GM19025 (cell line): ENCODE measurements around the gene TSPAN14.

Experiments used
- ATAC-seq: cut with Tn5 transposase; IDR thresholded peaks from one replicate; pipeline ENCODE4 v1.9.1; 2021; ENCODE audit warnings: mild to moderate bottlenecking, low read depth, moderate library complexity; ENCODE audit not compliant: unreplicated experiment

Gene TSPAN14

DNA sequence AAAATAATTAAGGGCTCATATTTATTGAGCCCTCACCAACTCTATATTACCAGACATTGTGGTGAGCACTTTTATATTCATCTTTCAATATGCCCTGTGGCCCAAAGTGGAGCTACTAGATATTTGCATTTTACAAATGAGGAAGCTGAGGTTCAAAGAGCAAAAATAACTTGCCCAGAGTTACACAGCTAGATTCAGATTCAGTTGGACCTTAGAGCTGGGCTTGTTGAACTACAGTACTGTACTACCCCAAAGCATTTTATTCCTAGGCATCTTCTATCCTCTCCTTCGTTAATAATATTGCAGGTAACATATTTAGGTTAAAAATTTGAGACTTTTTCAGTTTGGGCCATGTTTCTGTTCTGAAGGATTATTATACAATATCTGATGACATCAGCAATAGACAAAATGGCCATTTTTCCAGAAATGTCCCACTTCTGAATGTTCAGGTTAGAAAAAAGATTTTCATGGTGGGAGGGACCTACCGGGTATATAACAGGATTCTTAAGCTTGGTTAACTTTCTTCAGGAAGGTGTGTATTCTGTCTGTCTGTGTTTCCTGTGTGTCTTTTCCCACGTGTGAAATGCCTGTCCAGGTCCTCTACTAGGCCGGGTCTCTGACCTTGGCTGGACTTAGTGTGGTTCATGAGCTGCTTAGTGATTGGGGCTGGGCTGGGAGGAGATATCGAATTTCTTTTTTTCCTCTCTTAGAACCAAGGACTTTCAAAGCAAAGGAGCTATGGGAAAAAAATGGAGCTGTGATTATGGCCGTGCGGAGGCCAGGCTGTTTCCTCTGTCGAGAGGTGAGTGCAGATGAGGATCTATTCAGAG lies 32.2 kb upstream of the TSPAN14 start:
- peak; percentile 93 for ATAC-seq

DNA sequence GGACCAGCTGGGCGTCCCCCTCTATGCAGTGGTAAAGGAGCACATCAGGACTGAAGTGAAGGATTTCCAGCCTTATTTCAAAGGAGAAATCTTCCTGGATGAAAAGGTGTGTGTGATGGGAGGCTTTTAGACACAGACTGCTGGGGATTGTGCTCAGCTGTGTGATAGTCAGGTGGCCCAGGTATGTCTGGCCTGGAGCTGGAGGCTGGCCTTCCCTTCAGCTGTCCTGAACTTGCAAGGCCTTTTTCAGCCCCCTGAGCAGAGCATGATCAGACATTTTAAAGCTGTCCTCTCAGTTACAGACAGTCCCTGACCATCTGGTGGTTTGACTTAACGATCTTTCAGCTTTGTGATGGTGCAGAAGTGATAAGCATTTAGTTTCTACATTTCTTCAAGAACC lies 28.2 kb upstream of the TSPAN14 start:
- no peak for ATAC-seq

DNA sequence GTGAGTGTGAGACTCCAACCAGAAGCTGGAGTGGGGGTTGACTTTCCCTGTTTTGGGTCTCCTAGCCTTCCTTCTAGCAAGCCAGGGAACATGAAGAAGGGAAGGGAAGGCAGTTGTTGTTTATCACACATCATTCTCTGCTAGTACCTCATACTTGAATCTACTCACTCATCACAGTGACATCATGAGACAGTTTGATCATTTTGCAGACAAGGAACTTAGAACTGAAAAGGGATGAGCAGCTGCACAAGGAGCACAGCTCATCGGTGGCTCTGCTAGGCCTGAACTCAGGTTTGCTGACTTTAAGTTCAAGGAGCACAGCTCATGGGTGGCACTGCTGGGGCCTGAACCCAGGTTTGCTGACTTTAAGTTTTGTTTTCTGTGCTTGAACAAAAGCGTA lies 26.6 kb upstream of the TSPAN14 start:
- ATAC-seq: no peak

DNA sequence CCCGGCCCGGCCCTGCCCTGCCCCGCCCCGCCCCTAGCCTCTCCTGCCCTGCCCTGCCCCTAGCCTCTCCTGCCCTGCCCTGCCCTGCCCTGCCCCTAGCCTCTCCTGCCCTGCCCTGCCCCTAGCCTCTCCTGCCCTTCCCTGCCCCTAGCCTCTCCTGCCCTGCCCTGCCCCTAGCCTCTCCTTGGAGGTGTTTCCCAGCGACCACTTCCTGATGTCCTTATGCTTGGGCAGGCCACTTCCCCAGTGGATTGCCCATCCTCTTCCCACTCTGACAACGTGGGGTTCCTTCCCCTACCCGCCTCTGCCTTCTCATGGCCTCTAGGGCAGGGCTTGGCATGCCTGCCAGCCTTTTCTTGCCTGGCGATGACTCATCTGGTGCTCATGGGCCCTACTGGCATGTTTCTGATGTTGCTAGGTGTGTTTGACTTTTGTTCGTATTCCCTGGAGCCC lies 24.6 kb upstream of the TSPAN14 start:
- no peak for ATAC-seq

DNA sequence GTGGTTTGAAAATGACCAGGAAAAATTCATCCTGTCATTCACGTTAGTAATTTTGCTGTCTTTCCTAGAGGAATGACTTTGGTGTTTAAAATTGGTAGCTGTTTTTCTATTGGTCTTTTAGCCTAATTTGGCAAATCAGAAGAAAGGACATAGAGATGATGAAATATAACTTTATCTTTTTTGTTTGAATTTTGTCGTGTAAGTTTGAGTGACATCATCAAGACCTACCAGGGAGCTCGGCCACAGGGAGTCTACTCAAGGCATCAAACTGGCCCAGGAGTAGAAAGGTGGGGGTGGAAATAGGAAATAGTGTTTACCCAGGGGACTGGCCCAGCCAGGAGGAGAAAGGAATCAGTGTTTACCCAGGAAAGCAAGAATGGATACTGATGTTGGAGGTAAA lies 21.0 kb upstream of the TSPAN14 start:
- ATAC-seq: no peak

DNA sequence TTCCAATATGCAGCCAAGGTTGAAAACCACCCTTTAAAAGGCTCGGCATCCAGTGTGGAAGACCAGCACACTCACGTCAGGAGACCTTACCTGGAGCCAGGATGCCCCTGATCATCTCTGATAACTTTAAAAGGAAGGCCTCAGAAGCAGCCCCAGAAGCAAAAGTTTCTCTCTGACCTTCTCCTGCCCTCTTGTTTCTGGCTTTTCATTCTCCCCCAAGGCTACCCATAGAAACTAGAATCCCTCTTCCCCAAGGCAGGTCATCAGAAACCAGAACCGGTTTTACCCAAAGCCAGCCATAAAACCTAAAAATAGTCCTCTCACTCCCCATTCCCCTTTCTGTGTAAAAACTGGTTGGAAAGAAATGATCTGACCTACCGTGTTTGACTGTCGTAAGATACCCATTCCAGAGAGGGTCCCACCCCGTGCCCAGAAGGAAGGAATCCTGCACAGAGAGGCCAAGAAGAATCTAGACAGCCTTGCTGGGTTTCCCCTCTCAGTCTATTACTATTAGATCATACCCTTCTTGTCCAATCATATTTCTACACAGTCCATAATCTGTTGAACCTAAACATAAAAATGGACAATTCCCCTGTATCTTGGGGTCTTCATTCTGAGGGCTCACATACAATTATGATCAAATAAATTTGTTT lies 17.5 kb upstream of the TSPAN14 start:
- ATAC-seq: no peak

DNA sequence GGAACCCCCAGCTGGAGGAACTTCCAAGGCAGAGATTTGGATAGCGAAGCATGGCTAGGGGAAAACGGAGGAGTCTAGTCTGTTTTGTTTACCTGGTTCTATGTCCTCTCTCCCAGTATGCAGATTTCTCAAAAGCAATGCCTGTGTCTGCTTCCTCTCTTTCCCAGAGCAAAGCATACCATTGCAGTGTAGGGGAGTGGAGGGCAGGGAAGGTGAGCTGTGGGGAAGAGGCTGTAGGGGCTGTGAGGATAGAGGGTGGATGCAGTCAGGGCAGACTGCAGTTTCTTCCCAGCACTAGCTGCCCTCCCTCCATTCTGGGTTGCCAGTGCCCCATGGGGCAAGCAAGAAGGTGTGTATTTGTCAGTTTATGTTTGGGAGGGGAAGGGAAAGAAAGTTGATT lies 16.9 kb upstream of the TSPAN14 start:
- ATAC-seq: no peak

DNA sequence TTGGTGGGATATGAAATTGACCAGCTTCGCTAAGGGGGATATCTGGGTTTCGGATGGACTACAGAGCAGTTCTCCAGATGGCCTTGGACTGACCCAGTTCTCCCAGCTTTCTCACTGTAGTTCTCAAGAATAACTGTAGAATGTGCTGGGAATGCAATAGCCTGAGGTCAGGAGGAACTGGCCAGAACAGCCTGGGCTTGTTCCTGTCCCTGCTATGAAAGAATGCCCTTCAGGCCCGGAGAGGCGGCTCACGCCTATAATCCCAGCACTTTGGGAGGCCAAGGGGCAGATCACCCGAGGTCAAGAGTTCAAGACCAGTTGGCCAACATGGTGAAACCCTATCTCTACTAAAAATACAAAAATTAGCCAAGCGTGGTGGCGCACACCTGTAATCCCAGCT lies 12.3 kb upstream of the TSPAN14 start:
- no peak for ATAC-seq

DNA sequence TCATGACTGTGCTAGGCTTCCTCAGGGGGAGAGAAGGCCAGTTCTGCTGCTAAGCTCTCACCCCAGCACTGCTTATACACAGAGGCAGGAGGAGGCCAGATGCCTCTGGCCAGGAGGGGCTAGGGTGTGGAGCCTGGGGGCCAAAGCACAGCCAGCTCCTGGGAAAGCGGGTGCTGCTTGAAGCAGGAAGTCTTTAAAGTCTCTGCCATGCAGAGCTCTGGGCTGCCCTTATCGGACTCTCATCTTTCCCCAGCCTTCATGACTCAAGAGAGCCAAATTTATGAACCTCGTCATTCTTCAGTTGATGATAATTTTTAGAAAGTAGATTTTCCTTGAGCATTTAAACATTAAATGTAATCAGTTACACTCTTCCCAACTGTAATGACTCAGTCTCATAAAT lies 11.2 kb upstream of the TSPAN14 start:
- ATAC-seq: no peak

DNA sequence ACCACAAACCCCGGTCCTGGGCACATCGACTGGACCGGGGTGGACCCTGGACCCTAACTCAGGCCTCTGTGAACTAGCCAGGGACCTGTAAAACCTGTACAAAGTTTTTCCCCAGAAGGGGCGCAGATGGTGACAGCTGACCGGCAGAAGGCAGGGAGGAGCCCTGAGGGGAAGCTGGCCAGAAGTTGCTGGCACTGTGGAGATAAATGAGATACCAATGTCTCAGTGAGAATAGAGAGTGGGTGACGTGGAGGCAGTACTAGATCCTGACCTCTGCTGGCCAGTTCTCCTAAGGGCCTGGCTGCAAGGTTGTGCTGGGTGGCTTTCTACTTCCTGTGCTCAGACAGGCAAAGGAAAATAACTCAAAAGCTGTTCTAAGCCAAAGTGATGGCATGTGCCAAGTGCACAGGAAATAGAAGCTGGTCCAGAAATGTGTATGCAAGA lies 10.6 kb upstream of the TSPAN14 start:
- ATAC-seq: no peak

DNA sequence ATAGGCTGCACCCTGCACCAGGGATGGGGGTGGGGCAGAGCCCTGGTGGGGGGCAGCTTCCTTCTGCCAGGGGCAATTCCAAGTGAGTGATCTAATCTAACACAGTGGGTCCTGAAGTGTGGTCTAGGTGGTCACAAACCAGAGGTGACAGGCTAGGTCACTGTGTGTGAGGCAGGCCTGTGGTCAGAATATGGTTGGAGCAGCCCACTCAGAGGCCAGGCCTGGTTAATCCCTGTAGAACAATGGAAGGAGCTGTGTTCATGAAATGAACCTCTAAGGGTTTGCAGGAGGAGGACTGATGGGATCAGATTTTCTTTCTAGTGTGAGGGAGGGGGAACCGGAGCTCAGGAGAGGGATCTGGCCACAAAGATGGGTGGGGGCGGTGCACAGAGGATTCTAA lies 10.0 kb upstream of the TSPAN14 start:
- no peak for ATAC-seq

DNA sequence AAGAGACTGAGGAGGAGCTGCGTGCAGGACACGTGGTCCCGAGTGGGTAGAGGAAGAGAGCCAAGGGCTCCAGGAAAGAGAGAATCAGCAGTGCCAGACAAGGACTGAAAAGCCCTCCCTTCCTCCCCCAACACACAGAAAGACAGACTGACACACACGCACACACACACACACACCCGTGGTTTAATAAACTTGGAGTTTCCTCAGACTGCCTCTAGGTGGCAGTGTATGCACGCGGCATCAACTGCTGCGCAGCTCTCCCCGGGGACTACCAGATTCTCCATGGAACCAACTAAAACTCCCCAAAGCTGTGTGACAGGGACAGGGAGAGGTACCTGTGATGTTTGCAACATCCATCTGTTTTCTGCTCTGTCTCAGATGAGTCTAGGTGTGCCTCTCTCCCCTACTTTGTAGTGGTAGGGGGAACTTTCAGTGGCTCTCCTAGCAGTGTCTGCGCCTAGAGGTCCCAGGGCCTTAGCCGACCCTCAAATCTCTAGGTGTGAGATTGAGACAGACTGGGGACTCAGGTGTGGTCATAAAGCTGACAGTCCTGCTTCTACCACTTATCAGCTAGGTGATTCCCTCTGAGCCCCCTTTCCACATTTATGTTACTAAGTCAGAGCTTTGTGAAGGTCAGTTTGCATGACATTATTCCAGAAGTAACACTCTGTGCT lies 9.3 kb upstream of the TSPAN14 start:
- ATAC-seq: peak; percentile 78

DNA sequence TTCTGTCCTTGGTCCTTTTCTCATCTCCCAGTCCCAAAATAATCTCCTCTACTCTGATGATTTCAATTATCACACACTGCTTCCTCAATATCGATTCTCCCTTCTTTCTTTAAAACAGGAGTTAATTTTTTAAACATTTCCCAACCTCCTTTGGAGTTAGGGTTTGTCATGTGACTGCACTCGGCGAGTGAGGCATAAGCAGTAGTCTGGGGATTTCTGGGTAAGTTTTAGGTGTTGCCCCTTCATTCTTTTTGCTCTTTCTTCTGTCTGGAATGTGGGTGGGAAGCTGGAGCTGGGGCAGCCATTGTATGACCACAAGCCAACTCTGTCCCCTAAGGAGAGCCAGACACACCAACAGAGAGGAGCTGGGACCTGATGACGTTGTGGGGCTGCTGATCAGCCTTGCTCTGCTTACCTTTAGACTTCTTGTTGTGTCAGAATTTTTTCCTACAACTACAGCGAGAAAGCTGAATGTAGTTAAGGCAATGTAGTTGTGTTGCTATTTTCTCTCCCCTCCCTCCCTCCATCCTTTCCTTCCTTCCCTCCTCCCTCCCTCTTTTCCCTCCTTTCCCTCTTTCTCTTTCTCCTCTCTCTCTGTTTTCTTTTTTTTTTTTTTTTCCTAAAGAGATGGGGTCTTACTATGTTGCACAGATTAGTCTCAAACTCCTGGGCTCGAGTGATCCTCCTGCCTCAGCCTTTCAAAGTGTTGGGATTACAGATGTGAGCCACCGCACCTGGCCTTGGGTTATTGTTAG lies 6.5 kb upstream of the TSPAN14 start:
- no peak for ATAC-seq

DNA sequence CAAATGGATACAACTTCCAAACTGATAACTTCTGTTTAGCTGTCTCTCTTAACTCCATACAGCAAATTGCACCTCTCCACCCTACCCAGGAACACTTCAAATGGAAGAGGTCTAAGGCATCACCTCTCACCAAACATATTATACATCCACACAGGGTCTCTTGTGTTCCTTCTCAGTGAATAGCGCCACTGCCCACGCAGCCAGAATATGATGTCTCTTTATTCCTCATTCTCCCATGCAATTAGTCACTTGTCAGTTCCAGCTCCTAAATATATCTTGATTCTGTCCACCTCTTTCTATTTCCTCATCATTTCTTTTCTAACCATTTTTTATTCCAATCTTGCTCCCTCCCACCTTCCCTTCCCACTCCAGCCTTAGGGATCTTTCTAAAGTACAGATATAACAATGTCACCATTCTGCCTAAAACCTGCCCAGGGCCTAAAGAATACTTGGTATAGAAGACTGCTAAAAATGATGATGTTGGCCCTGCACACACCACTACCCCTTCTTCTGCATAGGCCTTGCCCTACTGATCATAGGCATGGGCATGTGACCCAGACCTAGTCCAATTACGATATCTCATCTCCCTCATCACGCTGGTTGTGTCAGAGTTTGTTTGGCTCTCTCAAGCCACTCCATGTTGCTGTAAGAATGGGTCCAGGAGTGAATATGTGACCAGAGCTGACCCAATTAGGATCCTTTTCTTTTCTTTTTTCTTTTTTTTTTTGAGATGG lies 5.7 kb upstream of the TSPAN14 start:
- no peak for ATAC-seq

DNA sequence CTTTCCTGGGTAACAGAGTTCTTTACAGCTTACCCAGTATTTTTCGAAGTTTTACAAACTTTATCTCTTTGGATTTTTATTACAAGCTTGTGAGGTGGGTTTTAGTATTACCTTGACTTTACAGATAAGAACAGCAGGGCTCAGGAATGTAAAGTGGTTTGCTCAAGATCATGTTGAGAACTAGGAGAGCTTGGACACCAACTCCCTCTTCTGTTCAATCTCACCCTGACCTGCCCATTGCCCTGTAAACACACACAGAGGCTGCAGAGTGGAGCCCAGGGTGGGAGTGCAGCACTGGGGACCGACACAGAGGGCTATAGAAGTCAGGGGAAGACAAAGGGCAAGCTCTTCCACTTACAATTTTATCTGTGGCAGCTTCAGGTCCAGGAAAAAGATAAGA lies 4.6 kb upstream of the TSPAN14 start:
- no peak for ATAC-seq

DNA sequence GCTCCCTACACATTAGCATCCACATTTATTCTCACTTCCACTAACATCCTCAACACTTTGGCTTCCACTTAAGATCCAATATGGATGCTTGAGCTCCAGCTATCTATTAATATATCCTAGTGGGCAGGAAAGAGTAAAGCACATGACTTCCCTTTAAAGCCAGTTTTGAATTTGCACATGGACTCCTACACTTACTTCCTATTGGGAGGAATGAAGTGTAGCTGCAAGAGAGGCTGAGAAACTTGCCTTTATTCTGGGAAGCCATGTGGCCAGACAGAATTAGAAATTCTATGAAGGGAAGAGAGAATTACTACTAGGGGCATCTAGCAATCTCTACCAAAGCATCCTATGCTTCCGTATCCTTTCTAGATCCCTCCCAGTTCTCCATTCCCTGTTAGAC lies 3.0 kb upstream of the TSPAN14 start:
- no peak for ATAC-seq

DNA sequence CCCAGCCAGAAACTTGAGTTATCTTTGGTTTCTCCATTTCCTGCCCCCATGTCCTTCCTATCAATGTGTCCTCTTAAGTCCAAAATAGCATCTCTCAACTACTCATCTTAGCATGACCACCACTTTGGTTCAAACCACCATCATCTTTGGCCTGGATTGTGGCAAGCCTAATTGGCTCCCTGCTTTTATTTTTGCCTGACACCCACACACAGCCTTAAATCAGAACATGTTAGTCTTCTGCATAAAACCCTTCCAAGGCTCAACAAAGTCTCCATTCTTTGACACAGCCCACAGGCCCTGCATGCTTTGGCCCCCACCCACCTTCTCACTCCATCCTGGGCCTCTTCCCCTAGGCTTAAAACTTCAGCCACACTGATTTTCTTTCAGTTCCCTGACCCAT lies 2.0 kb upstream of the TSPAN14 start:
- ATAC-seq: no peak

DNA sequence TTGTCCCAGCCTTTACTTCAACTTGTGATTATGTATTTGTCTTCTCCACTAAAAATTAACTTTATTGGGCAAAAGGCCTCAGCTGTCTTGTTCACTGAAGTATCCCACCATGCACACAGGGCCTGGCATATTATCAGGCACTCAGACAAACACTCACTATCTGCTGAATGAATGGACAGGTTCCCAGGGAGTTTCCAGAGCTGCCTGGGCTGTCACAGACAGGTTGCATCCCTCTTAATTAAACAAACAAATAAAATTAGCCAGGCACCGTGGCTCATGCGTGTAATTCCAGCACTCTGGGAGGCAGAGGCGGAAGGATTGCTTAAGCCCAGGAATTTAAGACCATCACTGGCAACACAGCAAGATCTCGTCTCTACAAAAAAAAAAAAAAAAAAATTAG lies 1.5 kb upstream of the TSPAN14 start:
- no peak for ATAC-seq

DNA sequence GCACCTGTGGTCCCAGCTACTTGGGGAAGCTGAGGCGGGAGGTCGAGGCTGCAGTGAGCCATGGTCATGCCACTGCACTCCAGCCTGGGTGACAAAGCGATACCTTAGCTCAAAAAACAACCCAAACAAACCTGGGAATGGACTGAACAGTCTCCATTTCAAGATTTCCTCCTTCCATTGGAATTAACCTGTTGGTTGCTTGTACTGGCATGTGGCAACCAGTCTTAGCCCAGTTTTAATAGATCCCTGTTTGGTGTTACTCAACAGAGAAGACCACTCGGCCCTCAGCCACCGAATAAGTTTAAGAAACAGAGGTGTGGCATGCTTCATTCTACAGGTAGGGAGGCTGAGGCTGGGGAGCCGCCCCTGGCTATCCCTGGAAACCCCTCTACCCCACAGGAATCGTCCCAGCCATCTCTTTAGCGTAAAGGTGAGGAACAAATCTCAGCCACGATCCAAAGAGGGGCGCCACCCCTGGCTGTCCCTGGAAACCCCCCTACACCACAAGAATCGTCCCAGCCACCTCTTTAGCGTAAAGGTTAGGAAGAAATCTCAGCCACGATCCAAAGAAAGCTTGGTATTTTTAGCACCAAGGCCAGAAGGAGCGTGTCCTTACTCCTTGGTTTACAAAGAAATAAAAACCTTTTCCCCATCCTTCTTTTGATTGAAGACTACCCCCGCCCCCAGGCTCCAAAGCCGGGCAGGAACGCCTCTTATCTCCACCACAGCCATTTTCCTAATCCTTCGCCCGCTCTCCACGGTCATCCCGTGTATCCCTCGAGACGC lies 861 bp upstream of the TSPAN14 start:
- ATAC-seq: no peak
